GM23338 (cell line): ENCODE results near the gene SCN2B. TPM values are rescaled to one million over a fixed set of nuclear protein-coding genes. Genes with fewer than 3 reads are reported as not detected.

Experiments
- POLR2AphosphoS5 ChIP-seq: IDR thresholded peaks from 2 replicates; pipeline ENCODE4 v1.6.1; 2016; ENCODE audit warnings: antibody characterized with exemption, low read depth
- ZNF462 ChIP-seq: fragments of 250-450 bp; sonication (Bioruptor Pico); IDR thresholded peaks from 2 replicates; pipeline ENCODE4 v1.5.0; 2020; ENCODE audit warnings: mild to moderate bottlenecking, moderate library complexity
- polyA plus RNA-seq: library from polyadenylated mRNA; unstranded; fragments of >200 nt; fragmentation: Nextera tagmentation; extraction: Ambion mirVana; gene quantifications from 2 replicates; pipeline ENCODE4 v1.2.1, GENCODE V29; 2016
- total RNA-seq: library from RNA; depleted of rRNA; stranded (reverse); fragments of >200 nt; shearing (Covaris generic); gene quantifications from 2 replicates; pipeline ENCODE4 v1.2.3, GENCODE V29; 2014
- TF ChIP-seq, protein P1 (sequence below): IDR thresholded peaks from one replicate; pipeline ENCODE4 v1.6.1; 2018; ENCODE audit warnings: antibody characterized with exemption; ENCODE audit not compliant: unreplicated experiment
- TF ChIP-seq, protein P2 (sequence below), 2 experiments: fragments of 200-600 bp in 1 of 2; sonication (generic) in 1 of 2; conservative IDR thresholded peaks; 2 replicates each; pipeline versions ENCODE4 v1.5.1 to v1.6.1; 2016 to 2017; ENCODE audit warnings: antibody characterized with exemption in 2 of 2, low read depth in 2 of 2, mild to moderate bottlenecking in 2 of 2, moderate library complexity in 1 of 2

SCN2B gene
- total and polyA plus RNA-seq, 2 experiments from 2014 or later: 0.03 TPM; not detected in 1

DNA sequence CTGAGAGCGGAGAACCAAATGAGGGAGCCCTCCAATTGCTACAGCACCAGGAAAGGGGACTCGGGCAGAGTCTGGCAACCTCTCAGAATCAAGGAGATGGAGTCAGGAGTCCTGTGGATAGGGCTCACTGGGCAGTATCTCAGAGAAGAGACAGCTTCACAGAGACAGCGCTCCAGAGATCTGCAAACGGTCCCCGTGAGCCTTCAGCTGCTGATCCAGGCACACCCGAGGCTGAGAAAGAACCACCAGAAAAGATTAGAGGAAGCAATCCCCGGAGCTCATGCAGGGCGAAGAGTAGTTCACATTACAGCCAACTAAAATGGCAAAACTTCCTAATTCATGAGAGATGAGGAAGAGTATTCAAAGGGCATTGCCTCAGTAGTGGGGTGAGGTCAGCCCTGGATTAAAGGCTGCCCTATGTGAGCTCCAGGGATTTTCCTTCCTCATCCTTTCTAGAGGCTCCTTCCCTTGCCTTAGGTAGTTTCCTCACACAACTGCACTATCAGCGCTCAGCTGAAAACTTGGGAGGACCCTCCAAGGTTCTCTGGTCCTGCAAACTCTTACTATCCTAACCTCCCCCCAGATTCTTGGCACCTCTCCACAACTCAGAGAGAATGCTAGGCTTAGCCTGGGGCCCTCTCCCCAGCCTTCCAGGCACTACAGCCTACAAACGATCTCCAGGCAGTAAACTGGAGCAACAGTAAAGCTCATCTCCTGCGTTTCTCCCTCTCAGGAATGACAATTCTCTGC lies 47.5 kb downstream of the SCN2B start (continued):
- TF ChIP-seq ZNF462 (CRISPR knock-in tag) (no peak), POLR2AphosphoS5 (no peak)
- TF ChIP-seq, protein P1, sequence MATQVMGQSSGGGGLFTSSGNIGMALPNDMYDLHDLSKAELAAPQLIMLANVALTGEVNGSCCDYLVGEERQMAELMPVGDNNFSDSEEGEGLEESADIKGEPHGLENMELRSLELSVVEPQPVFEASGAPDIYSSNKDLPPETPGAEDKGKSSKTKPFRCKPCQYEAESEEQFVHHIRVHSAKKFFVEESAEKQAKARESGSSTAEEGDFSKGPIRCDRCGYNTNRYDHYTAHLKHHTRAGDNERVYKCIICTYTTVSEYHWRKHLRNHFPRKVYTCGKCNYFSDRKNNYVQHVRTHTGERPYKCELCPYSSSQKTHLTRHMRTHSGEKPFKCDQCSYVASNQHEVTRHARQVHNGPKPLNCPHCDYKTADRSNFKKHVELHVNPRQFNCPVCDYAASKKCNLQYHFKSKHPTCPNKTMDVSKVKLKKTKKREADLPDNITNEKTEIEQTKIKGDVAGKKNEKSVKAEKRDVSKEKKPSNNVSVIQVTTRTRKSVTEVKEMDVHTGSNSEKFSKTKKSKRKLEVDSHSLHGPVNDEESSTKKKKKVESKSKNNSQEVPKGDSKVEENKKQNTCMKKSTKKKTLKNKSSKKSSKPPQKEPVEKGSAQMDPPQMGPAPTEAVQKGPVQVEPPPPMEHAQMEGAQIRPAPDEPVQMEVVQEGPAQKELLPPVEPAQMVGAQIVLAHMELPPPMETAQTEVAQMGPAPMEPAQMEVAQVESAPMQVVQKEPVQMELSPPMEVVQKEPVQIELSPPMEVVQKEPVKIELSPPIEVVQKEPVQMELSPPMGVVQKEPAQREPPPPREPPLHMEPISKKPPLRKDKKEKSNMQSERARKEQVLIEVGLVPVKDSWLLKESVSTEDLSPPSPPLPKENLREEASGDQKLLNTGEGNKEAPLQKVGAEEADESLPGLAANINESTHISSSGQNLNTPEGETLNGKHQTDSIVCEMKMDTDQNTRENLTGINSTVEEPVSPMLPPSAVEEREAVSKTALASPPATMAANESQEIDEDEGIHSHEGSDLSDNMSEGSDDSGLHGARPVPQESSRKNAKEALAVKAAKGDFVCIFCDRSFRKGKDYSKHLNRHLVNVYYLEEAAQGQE: no peak
- TF ChIP-seq, protein P2, sequence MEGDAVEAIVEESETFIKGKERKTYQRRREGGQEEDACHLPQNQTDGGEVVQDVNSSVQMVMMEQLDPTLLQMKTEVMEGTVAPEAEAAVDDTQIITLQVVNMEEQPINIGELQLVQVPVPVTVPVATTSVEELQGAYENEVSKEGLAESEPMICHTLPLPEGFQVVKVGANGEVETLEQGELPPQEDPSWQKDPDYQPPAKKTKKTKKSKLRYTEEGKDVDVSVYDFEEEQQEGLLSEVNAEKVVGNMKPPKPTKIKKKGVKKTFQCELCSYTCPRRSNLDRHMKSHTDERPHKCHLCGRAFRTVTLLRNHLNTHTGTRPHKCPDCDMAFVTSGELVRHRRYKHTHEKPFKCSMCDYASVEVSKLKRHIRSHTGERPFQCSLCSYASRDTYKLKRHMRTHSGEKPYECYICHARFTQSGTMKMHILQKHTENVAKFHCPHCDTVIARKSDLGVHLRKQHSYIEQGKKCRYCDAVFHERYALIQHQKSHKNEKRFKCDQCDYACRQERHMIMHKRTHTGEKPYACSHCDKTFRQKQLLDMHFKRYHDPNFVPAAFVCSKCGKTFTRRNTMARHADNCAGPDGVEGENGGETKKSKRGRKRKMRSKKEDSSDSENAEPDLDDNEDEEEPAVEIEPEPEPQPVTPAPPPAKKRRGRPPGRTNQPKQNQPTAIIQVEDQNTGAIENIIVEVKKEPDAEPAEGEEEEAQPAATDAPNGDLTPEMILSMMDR (conservative IDR thresholded peaks at IDR 0.05; ENCODE audit: low read depth in 2 of 2): no peak
